ENCODE measurements around the gene ANKRD13A. TPM values are rescaled to one million over a fixed set of nuclear protein-coding genes. Genes with fewer than 3 reads are reported as not detected.

ANKRD13A gene
- total RNA-seq, 1 experiment from 2014 or later, result 118 TPM

- 0 out of 2 replicates have a peak, but pooled peaks cover 5% of the 10 kb centered on the region for H3K4me1 ChIP-seq (ENCODE audit: insufficient read depth, low read length)
- no peak overlapping the region for H3K4me3 ChIP-seq (ENCODE audit: low read length)
- DNase-seq (no peak), ATAC-seq (no peak)
- no TSS peak for BruUV-seq (replicated peaks)
- H3K27me3 ChIP-seq (ENCODE audit: low read length), result no peaks in the 10 kb centered on the region
- H3K27ac ChIP-seq (ENCODE audit: low read length), result no peak overlapping the region
- TF ChIP-seq EZH2 (IDR thresholded peaks at IDR 0.05; ENCODE audit: low read length, unreplicated experiment) (no peak), EZH2phosphoT487 (IDR thresholded peaks at IDR 0.05; ENCODE audit: borderline replicate concordance, low read length) (no peak), CTCF (conservative IDR thresholded peaks at IDR 0.05; ENCODE audit: low read depth, low read length) (no peak)
- H3K9me3 ChIP-seq (ENCODE audit: low read length), result no peaks in the 10 kb centered on the region
- POLR2A ChIA-PET (ENCODE audit: unreplicated experiment), result no interaction called here
- no peaks in the 10 kb centered on the region for H4K20me1 ChIP-seq (ENCODE audit: low read length)
- H3K9ac ChIP-seq (ENCODE audit: low read length), result no peak overlapping the region
- H3K4me2 ChIP-seq (ENCODE audit: low read length), result no peak overlapping the region
- no peaks in the 10 kb centered on the region for H3K79me2 ChIP-seq (ENCODE audit: low read length)
- no peak overlapping the region for H2AFZ ChIP-seq (ENCODE audit: low read length)
- CTCF ChIA-PET, result no interaction called here
- intact Hi-C loops (cut with micrococcal nuclease), result no loop called here
- H3K9me2 ChIP-seq (replicated peaks; ENCODE audit: low read length), result no peaks in the 10 kb centered on the region
- peaks cover 13% of the 10 kb centered on the region; the same call in 1 of the 2 replicates for H3K36me3 ChIP-seq (ENCODE audit: low read depth, low read length)
- no peaks in the 10 kb centered on the region for H3F3A ChIP-seq (ENCODE audit: low read length, unreplicated experiment)
Measured at GRCh38 chr12:109968032-109968420, 31.2 kb upstream of the ANKRD13A start.

GRCh38 chr12:109968801-109969200 lies 30.4 kb upstream of the ANKRD13A start:
- TF ChIP-seq EZH2phosphoT487 (IDR thresholded peaks at IDR 0.05; ENCODE audit: borderline replicate concordance, low read length), result no peak
- intact Hi-C loops (cut with micrococcal nuclease), result no loop called here
- Histone ChIP-seq H3K27me3 (ENCODE audit: low read length) (no peaks in the 10 kb centered on the region), H3K79me2 (ENCODE audit: low read length) (no peaks in the 10 kb centered on the region), H4K20me1 (ENCODE audit: low read length) (no peaks in the 10 kb centered on the region), H3F3A (ENCODE audit: low read length, unreplicated experiment) (no peaks in the 10 kb centered on the region), H3K36me3 (ENCODE audit: low read depth, low read length) (peaks cover 13% of the 10 kb centered on the region; the same call in 1 of the 2 replicates), H3K9me2 (replicated peaks; ENCODE audit: low read length) (no peaks in the 10 kb centered on the region), H3K4me3 (ENCODE audit: low read length) (no peak overlapping the region), H3K4me2 (ENCODE audit: low read length) (no peak overlapping the region), H3K27ac (ENCODE audit: low read length) (no peak overlapping the region), H2AFZ (ENCODE audit: low read length) (no peak overlapping the region), H3K9ac (ENCODE audit: low read length) (no peak overlapping the region), H3K9me3 (ENCODE audit: low read length) (no peaks in the 10 kb centered on the region), H3K4me1 (ENCODE audit: insufficient read depth, low read length) (0 out of 2 replicates have a peak, but pooled peaks cover 5% of the 10 kb centered on the region)
- no TSS peak for BruUV-seq (replicated peaks)
- no peak for ATAC-seq
- DNase-seq, result peak; percentile 20
- ChIA-PET CTCF (no interaction called here), POLR2A (ENCODE audit: unreplicated experiment) (no interaction called here)

- Histone ChIP-seq H3K79me2 (ENCODE audit: low read length) (no peaks in the 10 kb centered on the region), H3K4me2 (ENCODE audit: low read length) (no peak overlapping the region), H3K4me3 (ENCODE audit: low read length) (no peak overlapping the region), H3K27me3 (ENCODE audit: low read length) (no peaks in the 10 kb centered on the region), H3K9me2 (replicated peaks; ENCODE audit: low read length) (no peaks in the 10 kb centered on the region), H3F3A (ENCODE audit: low read length, unreplicated experiment) (no peaks in the 10 kb centered on the region), H2AFZ (ENCODE audit: low read length) (no peak overlapping the region), H4K20me1 (ENCODE audit: low read length) (no peaks in the 10 kb centered on the region), H3K9ac (ENCODE audit: low read length) (no peak overlapping the region), H3K4me1 (ENCODE audit: insufficient read depth, low read length) (0 out of 2 replicates have a peak, but pooled peaks cover under 1% of the 10 kb centered on the region), H3K9me3 (ENCODE audit: low read length) (no peaks in the 10 kb centered on the region), H3K27ac (ENCODE audit: low read length) (no peak overlapping the region), H3K36me3 (ENCODE audit: low read depth, low read length) (peaks cover 15% of the 10 kb centered on the region; the same call in 1 of the 2 replicates)
- no TSS peak for BruUV-seq (replicated peaks)
- DNase-seq, result no peak
- intact Hi-C loops (cut with micrococcal nuclease), result no loop called here
- ChIA-PET POLR2A (ENCODE audit: unreplicated experiment) (interaction anchor here (0.7 kb wide), 1 partner anchor 495 kb away, joined by 4 read pairs; no protein-coding TSS in a partner anchor), CTCF (interaction anchor here (0.7 kb wide), 1 partner anchor 1571 kb away, joined by 4 read pairs; no protein-coding TSS in a partner anchor)
- TF ChIP-seq CTCF (conservative IDR thresholded peaks at IDR 0.05; ENCODE audit: low read depth, low read length) (no peak), EZH2 (IDR thresholded peaks at IDR 0.05; ENCODE audit: low read length, unreplicated experiment) (no peak), EZH2phosphoT487 (IDR thresholded peaks at IDR 0.05; ENCODE audit: borderline replicate concordance, low read length) (no peak)
- ATAC-seq, result no peak
Measured at GRCh38 chr12:109972821-109973220, 26.4 kb upstream of the ANKRD13A start.
